ENCODE data around the gene EPO.

- TF ChIP-seq, protein P1, sequence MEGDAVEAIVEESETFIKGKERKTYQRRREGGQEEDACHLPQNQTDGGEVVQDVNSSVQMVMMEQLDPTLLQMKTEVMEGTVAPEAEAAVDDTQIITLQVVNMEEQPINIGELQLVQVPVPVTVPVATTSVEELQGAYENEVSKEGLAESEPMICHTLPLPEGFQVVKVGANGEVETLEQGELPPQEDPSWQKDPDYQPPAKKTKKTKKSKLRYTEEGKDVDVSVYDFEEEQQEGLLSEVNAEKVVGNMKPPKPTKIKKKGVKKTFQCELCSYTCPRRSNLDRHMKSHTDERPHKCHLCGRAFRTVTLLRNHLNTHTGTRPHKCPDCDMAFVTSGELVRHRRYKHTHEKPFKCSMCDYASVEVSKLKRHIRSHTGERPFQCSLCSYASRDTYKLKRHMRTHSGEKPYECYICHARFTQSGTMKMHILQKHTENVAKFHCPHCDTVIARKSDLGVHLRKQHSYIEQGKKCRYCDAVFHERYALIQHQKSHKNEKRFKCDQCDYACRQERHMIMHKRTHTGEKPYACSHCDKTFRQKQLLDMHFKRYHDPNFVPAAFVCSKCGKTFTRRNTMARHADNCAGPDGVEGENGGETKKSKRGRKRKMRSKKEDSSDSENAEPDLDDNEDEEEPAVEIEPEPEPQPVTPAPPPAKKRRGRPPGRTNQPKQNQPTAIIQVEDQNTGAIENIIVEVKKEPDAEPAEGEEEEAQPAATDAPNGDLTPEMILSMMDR (conservative IDR thresholded peaks at IDR 0.05): no peak
- no peak for TF ChIP-seq EZH2 (IDR thresholded peaks at IDR 0.05; ENCODE audit: low read depth)
Measured at GRCh38 chr7:100696123-100696521, 24.1 kb upstream of the EPO start.
